Activated naive CD8-positive, alpha-beta T cell treated with anti-CD3 and anti-CD28 coated beads for 36 hours (primary cell): ENCODE results near the gene THY1. TPM values are rescaled to one million over a fixed set of nuclear protein-coding genes. Genes with fewer than 3 reads are reported as not detected.
"Not testable (repeated sequence)": the region's sequence is repeated elsewhere in the genome, so short reads cannot be mapped to it uniquely, and the experiment has no call there.

Experiments used
- DNase-seq: peaks from one replicate; pipeline ENCODE4 v3.0.0; 2021
- H3K27ac Mint-ChIP-seq: one replicate; pipeline ENCODE4 v1.8.0; 2022; ENCODE audit warnings: mild to moderate bottlenecking, moderate library complexity, mixed read lengths
- H3K27me3 Mint-ChIP-seq: one replicate; pipeline ENCODE4 v1.8.0; 2022; ENCODE audit warnings: mild to moderate bottlenecking, mixed read lengths
- H3K36me3 Mint-ChIP-seq: one replicate; pipeline ENCODE4 v1.8.0; 2021; ENCODE audit warnings: mild to moderate bottlenecking, mixed read lengths
- H3K4me1 Mint-ChIP-seq: one replicate; pipeline ENCODE4 v1.8.0; 2021; ENCODE audit warnings: mixed read lengths
- H3K4me3 Mint-ChIP-seq: one replicate; pipeline ENCODE4 v1.8.0; 2022; ENCODE audit warnings: mild to moderate bottlenecking, moderate library complexity, mixed read lengths
- H3K9me3 Mint-ChIP-seq: one replicate; pipeline ENCODE4 v1.8.0; 2022; ENCODE audit warnings: mixed read lengths
- total RNA-seq, 2 experiments: library from RNA; stranded (reverse); gene quantifications; one replicate each; pipeline ENCODE4 v1.2.3, GENCODE V29; 2021

The THY1 gene
- total RNA-seq, 2 experiments from 2014 or later = 0.30 TPM; not detected in 1

DNA sequence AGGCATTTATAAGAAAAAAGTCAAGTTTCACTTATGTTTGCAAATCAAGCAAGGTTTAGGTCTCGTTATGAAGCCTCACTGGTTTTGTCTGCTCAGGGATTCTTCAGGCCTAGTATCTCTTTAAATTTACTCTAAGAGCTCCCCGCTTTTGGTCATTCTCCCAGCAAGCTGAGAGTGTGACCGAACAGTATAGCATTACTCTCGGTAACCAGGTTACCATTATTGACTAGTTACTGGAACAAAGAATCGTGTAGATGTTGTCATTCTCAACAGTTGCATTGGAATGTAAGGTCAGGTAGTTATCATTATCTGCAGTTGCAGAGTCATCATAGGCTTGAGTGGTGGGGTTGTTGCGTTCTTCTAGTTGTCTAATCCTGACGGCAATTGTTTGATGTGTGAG is 31.7 kb downstream of the THY1 start:
- Mint-ChIP-seq H3K4me3 (no peak overlapping the region), H3K36me3 (no peaks in the 10 kb centered on the region), H3K4me1 (no peaks in the 10 kb centered on the region), H3K9me3 (no peaks in the 10 kb centered on the region), H3K27me3 (peaks cover 16% of the 10 kb centered on the region), H3K27ac (no peak overlapping the region)
- no peak for DNase-seq

DNA sequence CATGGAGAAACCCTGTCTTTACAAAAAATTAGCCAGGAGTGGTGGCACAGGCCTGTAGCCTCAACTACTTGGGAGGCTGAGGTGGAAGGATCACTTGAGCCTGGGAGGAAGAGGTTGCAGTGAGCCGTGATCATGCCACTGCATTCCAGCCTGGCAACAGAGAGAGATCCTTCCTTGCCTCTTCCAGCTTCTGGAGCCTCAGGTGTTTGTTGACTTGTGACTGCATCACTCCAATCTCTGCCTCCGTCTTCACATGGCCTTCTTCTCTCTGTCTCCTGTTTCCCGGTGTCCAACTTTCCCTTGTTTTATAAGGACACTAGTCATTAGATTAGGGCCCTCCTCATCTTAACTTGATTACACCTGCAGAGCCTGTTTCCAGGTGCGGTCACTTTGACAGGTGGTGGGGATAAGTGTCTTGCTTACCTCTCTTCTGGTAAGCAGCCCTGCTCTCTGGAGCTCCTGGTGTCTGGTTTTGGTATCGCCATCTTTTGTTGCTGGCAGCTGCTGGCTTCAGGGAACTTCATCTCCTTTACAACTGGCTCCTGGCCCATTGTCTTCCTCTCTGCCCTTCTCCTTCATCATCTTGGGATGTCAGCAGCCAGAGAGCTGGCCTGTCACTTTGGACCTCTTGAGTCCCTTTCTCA is 33.2 kb downstream of the THY1 start:
- Mint-ChIP-seq H3K4me1 (no peaks in the 10 kb centered on the region), H3K27ac (no peak overlapping the region), H3K36me3 (no peaks in the 10 kb centered on the region), H3K4me3 (no peak overlapping the region), H3K27me3 (peaks cover 9% of the 10 kb centered on the region), H3K9me3 (no peaks in the 10 kb centered on the region)
- no peak for DNase-seq

DNA sequence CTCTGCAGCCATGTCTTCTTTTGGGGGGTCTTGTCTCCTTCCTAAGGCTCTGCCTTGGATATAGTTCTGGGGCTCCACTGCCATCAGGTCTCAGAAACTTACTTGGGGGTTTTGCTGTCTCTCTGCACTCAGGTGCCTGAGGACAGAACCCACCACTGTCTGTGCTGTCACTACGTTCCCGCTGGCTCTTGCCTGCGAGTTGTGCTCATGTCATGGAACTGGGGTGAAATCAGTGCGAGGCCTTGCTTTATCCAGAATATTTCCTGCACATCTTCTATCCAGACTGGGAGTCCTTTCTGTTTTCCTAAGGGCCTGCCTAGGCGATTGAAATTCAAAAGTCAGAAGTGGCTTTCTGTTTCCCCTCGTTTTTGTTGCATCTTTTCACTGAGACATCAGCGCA is 34.9 kb downstream of the THY1 start:
- H3K4me1 Mint-ChIP-seq = no peaks in the 10 kb centered on the region
- H3K9me3 Mint-ChIP-seq = no peaks in the 10 kb centered on the region
- peaks cover 5% of the 10 kb centered on the region for H3K27me3 Mint-ChIP-seq

DNA sequence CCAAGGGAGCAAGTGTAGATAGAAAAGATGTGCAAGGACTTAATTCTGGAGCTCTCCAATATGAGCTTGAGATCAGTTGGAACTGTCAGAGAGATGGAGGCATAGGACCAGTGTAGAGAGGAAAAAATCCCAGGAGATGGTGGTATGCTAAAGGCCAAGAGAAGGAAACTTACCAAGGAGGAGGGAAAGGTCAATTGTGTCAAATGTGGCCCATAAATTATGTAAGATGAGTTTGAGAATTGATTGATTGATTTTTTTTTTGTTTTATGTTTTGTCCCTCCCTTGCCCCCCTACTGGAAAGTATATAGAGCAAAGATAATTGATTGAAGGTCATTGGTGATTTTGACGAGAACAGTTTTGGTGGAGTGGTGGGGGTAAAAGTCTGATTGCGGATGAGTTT is 38.6 kb downstream of the THY1 start:
- no peak for DNase-seq
- H3K4me1 Mint-ChIP-seq = peaks cover 5% of the 10 kb centered on the region
- no peak overlapping the region for H3K4me3 Mint-ChIP-seq

More for the DNA sequence above, 34.9 kb downstream of the THY1 start:
- no peak overlapping the region for H3K27ac Mint-ChIP-seq
- no peak overlapping the region for H3K4me3 Mint-ChIP-seq
- DNase-seq = no peak
- H3K36me3 Mint-ChIP-seq = no peaks in the 10 kb centered on the region

DNA sequence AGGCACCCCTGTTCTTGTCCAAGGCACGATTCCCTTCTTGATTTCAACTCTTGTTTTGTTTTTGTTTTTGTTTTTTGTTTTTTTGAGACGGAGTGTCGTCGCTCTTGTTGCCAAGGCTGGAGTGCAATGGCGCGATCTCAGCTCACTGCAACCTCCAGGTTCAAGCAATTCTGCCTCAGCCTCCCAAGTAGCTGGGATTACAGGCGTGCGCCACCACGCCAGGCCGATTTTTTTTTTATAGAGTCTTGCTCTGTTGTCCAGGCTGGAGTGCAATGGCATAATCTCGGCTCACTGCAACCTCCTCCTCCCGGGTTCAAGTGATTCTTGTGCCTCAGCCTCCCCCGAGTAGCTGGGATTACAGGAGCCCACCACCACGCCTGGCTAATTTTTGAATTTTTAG is 40.5 kb downstream of the THY1 start:
- H3K27ac Mint-ChIP-seq, H3K4me3 Mint-ChIP-seq, H3K4me1 Mint-ChIP-seq, H3K27me3 Mint-ChIP-seq, H3K36me3 Mint-ChIP-seq, DNase-seq, H3K9me3 Mint-ChIP-seq: not testable (repeated sequence)

More for the DNA sequence above, 38.6 kb downstream of the THY1 start:
- H3K36me3 Mint-ChIP-seq = no peaks in the 10 kb centered on the region
- no peaks in the 10 kb centered on the region for H3K9me3 Mint-ChIP-seq
- H3K27me3 Mint-ChIP-seq = no peaks in the 10 kb centered on the region
- no peak overlapping the region for H3K27ac Mint-ChIP-seq

DNA sequence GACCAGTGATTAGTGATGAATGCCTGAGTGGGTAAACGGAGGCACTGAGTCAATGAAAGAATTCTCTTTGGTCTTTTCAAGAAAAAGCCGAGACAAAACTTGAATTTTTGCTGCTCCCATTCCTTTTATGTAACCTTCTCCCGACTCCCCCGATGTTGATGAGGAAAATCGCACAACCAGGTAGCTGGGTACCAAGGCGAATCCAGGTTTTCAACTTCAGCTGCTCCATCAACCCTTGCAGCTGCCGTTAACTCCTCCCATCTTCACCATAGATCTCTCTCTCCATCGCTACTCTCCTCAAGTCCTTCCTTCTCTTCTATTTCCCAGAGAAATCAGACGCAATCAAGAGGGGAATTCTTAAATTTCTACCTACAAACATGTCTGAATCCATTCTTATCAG is 40.9 kb downstream of the THY1 start:
- no peak for DNase-seq
- peaks cover 5% of the 10 kb centered on the region for H3K4me1 Mint-ChIP-seq
- H3K4me3 Mint-ChIP-seq = no peak overlapping the region
- H3K9me3 Mint-ChIP-seq = no peaks in the 10 kb centered on the region
- no peaks in the 10 kb centered on the region for H3K27me3 Mint-ChIP-seq
- H3K36me3 Mint-ChIP-seq = no peaks in the 10 kb centered on the region
- H3K27ac Mint-ChIP-seq = no peak overlapping the region

DNA sequence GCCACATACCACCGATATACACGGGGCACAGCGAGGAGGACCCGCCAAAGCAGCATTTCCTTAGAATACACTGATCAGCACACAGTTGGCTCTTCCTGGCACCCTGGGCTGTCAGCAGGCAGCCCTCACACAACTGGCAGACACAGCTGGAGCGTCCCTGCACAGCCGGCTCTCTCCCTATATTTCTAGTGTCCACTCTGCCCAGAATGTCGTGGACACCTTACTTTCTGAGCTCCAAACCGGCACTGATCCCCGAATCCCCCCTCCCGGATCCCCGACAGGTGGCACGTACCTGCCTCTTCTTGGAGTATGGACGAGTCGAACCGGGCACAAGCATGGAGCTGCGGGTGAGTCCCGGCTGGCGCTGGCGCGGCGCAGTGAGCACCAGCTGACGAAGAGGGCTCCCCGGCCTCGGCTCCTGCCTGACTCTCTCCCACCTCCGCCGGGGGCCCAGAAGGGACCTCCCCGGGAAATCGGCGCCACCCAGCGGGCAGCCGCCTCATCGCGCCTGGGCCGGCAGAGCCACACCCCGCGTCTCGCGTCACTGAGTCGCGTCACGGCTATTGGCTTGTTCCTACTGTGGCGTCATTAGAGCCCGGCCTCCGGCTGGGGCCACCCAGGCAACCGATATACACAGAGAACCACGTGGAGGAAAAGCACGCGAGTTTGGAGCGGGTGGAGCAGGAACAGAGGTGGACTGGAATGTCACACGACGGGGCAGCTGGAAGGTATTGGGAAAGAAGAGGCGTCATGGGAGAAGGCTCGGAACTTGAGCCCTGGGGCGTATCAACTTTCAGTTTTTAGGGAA is 41.6 kb downstream of the THY1 start, which contains the start of gene USP2:
Gene USP2, minus strand, starts transcription at position 510 of the 808 bp plus-strand sequence. CDS start 8,210 bp downstream, outside the sequence.
- Mint-ChIP-seq H3K4me1 (peaks cover 5% of the 10 kb centered on the region), H3K27me3 (no peaks in the 10 kb centered on the region), H3K4me3 (no peak within 1 kb of the TSS), H3K9me3 (no peaks in the 10 kb centered on the region), H3K36me3 (no peaks in the 10 kb centered on the region), H3K27ac (peak within 1 kb of the TSS; percentile 86)
- peak; percentile 99 for DNase-seq

DNA sequence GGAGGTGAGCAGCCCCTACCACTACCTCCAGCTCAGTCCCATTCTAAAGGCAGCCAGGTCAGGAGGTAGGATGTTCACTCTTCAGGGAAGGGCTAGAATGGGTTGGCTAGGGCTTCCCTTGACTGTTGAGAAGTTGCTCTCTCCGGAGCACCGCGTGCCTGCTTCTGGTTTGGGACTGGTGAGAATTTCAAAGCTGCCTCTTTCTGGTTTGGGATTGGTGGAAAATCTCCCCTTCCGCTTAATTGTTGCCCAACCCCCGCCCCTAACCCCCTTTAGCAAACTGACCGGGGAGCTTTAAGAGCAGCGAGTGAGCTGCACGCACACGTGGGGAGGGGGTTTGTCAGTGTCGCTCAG is 42.2 kb downstream of the THY1 start:
- Mint-ChIP-seq H3K4me1 (peaks cover 5% of the 10 kb centered on the region), H3K27me3 (no peaks in the 10 kb centered on the region), H3K9me3 (no peaks in the 10 kb centered on the region), H3K4me3 (no peak overlapping the region), H3K27ac (no peak overlapping the region), H3K36me3 (no peaks in the 10 kb centered on the region)
- no peak for DNase-seq

DNA sequence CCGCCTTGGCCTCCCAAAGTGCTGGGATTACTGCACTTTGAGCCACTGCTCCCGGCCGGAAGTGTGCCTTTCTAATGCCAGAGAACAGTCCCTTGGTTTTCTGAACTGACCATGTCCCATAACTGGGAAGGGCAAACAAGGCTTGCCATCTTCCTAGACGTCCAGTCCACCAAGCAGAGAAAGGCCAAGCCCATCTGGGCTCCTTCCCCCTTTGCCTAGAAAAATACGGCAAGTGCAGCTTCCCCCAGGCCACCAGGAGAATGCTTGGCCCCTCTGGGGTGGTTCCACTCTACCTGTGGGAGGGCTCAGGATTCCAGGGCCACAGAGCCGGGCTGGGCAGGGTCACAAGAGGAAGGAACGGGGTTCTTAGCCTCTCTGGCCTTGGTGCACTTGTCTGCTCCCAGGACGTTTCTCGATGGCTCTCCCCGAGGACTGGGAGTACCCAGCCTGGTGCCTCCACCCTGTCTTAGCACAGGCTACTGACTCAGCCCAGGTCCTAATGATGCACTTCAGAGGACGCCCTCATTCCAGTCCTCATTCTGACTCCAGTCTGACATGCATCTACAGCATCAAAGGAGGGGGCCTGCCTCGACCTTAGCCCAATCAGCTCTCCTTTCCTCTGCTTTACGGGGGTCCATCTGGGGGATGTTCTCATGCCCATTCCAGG is 42.7 kb downstream of the THY1 start:
- DNase-seq = no peak
- Mint-ChIP-seq H3K4me3 (no peak overlapping the region), H3K27ac (no peak overlapping the region), H3K9me3 (no peaks in the 10 kb centered on the region), H3K36me3 (no peaks in the 10 kb centered on the region), H3K4me1 (peaks cover 5% of the 10 kb centered on the region), H3K27me3 (no peaks in the 10 kb centered on the region)

DNA sequence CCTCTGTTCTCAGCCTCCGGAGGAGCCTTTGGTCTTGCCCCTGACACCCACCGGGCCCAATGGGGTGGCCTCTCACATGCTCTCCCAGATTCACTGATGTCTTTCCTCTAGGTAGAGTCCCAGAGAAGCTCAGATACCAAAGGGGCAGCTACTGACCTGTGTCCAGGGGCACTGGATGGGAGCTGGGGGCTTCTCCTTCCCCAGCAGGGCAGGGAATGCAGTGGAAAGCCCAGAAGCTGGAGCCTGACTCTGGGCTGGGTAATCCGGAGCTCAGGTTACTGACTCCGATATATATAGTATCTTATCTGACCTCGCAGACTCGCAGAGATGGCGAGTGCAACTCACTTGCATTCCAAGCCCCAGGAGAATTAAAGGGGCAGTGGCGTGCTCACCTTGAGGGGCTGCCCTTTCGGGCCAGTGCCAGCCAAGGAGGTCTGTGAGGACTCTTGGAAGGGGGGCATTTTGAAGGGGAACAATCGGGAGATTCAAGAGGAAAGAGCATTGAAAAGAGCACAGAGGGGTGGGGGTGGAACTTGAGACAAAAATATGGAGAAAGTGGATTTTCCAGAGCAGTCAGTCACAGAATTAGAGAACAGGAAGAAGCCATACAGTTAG is 44.0 kb downstream of the THY1 start:
- DNase-seq = no peak
- Mint-ChIP-seq H3K27ac (no peak overlapping the region), H3K27me3 (no peaks in the 10 kb centered on the region), H3K36me3 (no peaks in the 10 kb centered on the region), H3K4me1 (peaks cover 8% of the 10 kb centered on the region), H3K9me3 (no peaks in the 10 kb centered on the region), H3K4me3 (no peak overlapping the region)

DNA sequence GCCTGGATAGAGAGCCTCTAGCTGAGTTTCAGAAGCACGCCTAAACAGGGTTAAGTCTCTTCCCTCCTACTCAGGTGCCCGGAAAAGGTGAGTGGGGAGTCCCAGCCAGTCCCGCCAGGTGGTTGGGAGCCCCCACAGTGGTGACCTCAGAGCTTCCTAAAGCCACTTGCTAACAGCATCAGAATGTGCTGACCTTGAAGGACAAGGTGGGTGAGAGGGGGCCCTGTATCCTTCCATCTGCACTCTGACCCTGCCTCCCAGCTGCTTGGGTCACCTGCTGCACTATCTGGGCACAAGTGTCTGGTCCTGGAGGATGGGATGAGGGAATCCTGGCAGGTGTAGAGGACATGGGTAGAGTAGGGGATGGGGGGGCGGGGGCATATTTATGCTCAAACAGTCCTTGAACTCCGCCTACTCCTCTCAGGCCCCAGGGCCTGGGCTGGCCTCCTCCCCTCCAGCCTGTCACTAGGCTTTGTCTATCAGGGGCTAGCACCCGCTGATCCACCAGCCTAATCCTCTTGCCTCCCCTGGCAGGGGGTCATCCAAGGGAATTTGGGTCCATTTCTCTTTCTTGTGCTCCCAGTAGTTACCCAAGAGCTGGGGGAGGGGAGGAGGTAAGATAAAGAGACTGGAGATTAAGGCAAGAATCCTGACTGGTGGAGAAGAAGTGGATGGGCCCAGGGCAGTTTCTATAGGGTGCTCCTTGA is 44.9 kb downstream of the THY1 start:
- Mint-ChIP-seq H3K9me3 (no peaks in the 10 kb centered on the region), H3K4me1 (peaks cover 10% of the 10 kb centered on the region), H3K27me3 (no peaks in the 10 kb centered on the region), H3K36me3 (no peaks in the 10 kb centered on the region), H3K4me3 (no peak overlapping the region), H3K27ac (no peak overlapping the region)
- DNase-seq = no peak

DNA sequence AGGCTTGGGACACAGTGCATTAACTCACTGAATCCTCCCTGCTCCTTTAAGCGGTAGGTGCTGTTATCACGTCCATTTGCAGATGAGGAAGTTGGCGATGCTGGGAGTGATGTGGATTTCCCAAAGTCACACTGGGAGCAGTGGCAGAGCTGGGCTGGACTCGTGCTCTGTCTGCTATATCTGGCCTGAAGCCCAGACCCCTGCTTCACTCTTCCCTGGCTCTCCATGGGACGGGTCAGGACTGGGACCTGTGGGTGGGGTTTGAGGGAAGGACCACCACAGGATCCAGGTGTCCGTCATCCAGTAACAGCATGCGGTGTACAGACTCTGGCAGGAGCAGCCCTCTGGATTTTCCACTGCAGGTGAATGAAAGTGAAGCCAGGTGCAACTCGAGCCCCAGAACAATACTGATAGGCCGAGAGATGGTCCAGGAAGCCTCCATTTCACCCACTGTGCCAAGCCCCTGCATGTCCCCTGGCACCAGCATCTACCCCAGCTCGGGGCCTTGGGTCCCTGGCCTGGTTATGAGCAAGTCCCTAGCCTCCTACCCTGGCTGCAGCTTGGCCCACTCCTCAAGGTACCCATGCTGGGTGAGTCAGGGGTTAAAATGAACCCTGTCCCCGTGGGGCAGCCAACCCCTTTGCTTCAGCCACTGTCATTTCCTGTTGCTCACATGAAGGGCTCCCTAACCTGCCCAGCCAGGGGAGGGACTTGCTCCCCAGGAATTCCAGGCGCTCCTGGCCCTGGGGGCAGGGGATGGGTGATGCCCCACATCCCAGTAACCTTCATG is 45.7 kb downstream of the THY1 start:
- Mint-ChIP-seq H3K27ac (no peak overlapping the region), H3K36me3 (no peaks in the 10 kb centered on the region), H3K4me3 (no peak overlapping the region), H3K9me3 (no peaks in the 10 kb centered on the region), H3K4me1 (peaks cover 10% of the 10 kb centered on the region), H3K27me3 (no peaks in the 10 kb centered on the region)
- DNase-seq = no peak

DNA sequence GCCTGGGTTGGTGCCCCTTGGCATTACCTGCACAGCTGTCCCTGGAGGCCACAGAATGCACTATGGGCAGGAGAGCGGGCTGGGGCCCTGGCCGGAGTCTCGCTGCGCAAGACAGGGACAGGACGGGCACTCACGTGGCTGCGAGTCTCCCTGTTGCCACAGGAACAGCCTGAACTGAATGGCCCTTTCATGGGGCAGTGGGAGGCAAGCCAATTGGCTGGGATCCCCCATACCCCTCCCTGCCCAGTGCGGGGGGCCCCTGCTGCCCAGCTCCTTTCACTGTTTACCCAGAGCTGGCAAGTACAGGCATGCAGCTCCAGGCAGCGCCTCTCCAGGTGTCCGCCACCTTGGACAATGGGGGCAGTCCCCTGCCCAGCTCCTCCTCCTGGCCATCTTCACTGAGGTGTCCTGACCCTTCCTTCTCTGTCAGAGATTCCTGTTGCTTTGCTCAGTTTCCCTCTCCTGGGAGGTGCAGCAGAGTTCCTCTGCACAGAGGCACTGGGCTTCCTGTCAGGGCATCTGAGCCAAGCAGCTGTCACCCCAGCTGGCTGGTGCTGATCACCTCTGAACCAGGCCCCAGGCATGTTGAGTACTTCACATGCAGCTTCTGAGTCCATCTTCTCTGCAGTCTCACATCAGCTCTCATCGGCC is 46.6 kb downstream of the THY1 start:
- Mint-ChIP-seq H3K27me3 (no peaks in the 10 kb centered on the region), H3K4me1 (peaks cover 9% of the 10 kb centered on the region), H3K9me3 (no peaks in the 10 kb centered on the region), H3K36me3 (no peaks in the 10 kb centered on the region), H3K27ac (no peak overlapping the region), H3K4me3 (no peak overlapping the region)
- DNase-seq = no peak
